Astrocyte (in vitro differentiated cells and primary cell): ENCODE data around the gene FAM167B. TPM values are rescaled to one million over a fixed set of nuclear protein-coding genes. Genes with fewer than 3 reads are reported as not detected.
A peak's percentile ranks its signal among the peaks of the same experiment; 100 is the strongest.

Experiments
- DNase-seq: peaks from one replicate; pipeline ENCODE4 v3.0.0-alpha.2; 2010; ENCODE audit warnings: low read depth
- FAIRE-seq: peaks from 2 replicates; lab custom pipeline; 2011; peaks lifted over from hg19 to GRCh38; lab: Jason Lieb, UNC
- H2AFZ ChIP-seq: 2 replicates; pipeline ENCODE4 v1.6.0; 2012; ENCODE audit warnings: low read depth, low read length, inconsistent platforms
- H3K27ac ChIP-seq: 2 replicates; pipeline ENCODE4 v1.5.1; 2011; ENCODE audit warnings: low read depth, low read length, inconsistent platforms
- H3K27me3 ChIP-seq: 2 replicates; pipeline ENCODE4 v1.6.0; 2011; ENCODE audit warnings: low read length, inconsistent platforms; ENCODE audit not compliant: insufficient read depth
- H3K36me3 ChIP-seq: 2 replicates; pipeline ENCODE4 v1.5.1; 2011; ENCODE audit warnings: low read length, inconsistent platforms; ENCODE audit not compliant: insufficient read depth
- H3K4me1 ChIP-seq: 2 replicates; pipeline ENCODE4 v1.5.1; 2011; ENCODE audit warnings: low read length, inconsistent platforms; ENCODE audit not compliant: insufficient read depth
- H3K4me2 ChIP-seq: 2 replicates; pipeline ENCODE4 v1.6.0; 2012; ENCODE audit warnings: low read length, inconsistent platforms
- H3K4me3 ChIP-seq: 2 replicates; pipeline ENCODE4 v1.5.1; 2011; ENCODE audit warnings: low read depth, mild to moderate bottlenecking, low read length, inconsistent platforms; ENCODE audit not compliant: insufficient read depth
- H3K79me2 ChIP-seq: 2 replicates; pipeline ENCODE4 v1.6.0; 2012; ENCODE audit warnings: mild to moderate bottlenecking, low read length, inconsistent platforms; ENCODE audit not compliant: insufficient read depth
- H3K9ac ChIP-seq: 2 replicates; pipeline ENCODE4 v1.6.0; 2012; ENCODE audit warnings: mild to moderate bottlenecking, low read length, inconsistent platforms
- H3K9me3 ChIP-seq: 2 replicates; pipeline ENCODE4 v1.5.1; 2012; ENCODE audit warnings: low read depth, mild to moderate bottlenecking, low read length, inconsistent platforms; ENCODE audit not compliant: insufficient read depth
- H4K20me1 ChIP-seq: 2 replicates; pipeline ENCODE4 v1.6.0; 2012; ENCODE audit warnings: low read length, inconsistent platforms; ENCODE audit not compliant: insufficient read depth
- H3K27ac Mint-ChIP-seq: one replicate; pipeline ENCODE4 v1.8.0; 2021; ENCODE audit warnings: mild to moderate bottlenecking, mixed read lengths; ENCODE audit not compliant: unreplicated experiment
- H3K27me3 Mint-ChIP-seq: one replicate; pipeline ENCODE4 v1.8.0; 2021; ENCODE audit warnings: low read depth, mixed read lengths; ENCODE audit not compliant: unreplicated experiment
- H3K36me3 Mint-ChIP-seq: one replicate; pipeline ENCODE4 v1.8.0; 2021; ENCODE audit warnings: low read depth, mixed read lengths; ENCODE audit not compliant: unreplicated experiment
- H3K4me1 Mint-ChIP-seq: one replicate; pipeline ENCODE4 v1.8.0; 2021; ENCODE audit warnings: low read depth, mixed read lengths; ENCODE audit not compliant: unreplicated experiment
- H3K4me3 Mint-ChIP-seq: one replicate; pipeline ENCODE4 v1.8.0; 2021; ENCODE audit warnings: mild to moderate bottlenecking, moderate library complexity, mixed read lengths; ENCODE audit not compliant: unreplicated experiment
- H3K9me3 Mint-ChIP-seq: one replicate; pipeline ENCODE4 v1.8.0; 2021; ENCODE audit warnings: mild to moderate bottlenecking, mixed read lengths; ENCODE audit not compliant: unreplicated experiment
- EZH2 ChIP-seq: IDR thresholded peaks from 2 replicates; pipeline ENCODE4 v1.6.1; 2012; ENCODE audit warnings: mild to moderate bottlenecking, low read length, inconsistent platforms; ENCODE audit not compliant: insufficient read depth
- total RNA-seq: library from RNA; stranded (reverse); gene quantifications from 2 replicates; pipeline ENCODE4 v1.2.1, GENCODE V29; 2021
- TF ChIP-seq, protein P1 (sequence below): IDR thresholded peaks from 2 replicates; pipeline ENCODE4 v1.5.1; 2011; ENCODE audit warnings: low read depth, mild to moderate bottlenecking, inconsistent platforms, low read length, moderate library complexity; ENCODE audit not compliant: insufficient read depth

The FAM167B gene
- total RNA-seq, 1 donor from 2014 or later: 0.64 TPM

DNA sequence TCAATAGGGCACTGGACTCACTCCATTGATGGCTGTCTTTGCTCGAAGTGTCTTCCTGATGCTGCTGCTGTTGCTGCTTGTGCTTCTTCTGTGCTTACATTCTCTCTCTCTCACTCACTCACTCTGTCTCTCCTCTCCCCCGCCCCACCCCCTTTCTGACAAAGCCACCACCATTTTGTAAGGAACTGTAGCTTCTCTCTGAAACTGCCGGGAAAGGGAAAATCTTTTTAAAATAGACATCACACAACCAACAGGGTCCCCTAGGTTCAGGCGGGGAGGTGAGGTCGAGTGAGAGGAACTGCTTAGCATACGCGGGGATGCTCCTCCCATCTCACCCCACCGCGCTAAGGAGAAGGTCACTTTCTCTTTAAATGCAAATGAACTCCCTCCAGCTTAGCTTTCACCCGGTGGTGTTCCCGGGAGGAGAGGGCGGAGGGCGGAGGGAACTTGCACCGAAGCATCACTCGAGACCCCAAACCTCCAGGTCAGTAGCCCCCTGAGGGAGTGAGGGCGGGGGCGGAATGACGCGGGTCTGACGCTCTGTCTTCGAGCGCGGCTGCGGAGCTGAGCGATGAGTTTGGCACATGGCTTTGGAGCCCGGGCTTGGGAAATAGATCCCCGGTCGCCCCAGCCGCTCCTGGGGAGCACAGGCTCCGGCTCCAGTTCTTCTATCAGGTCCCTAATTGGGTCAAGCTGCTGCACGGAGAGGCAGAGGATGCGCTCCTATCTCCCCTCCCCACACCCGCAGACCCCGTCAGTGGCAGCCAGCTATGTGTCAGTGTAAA lies 46.6 kb upstream of the FAM167B start, which contains the start of gene CCDC28B:
Gene CCDC28B (plus strand): TSS at position 370 of the 785 bp plus-strand sequence. CDS start 1,341 bp downstream, outside the sequence.
- Histone ChIP-seq H2AFZ (peak within 1 kb of the TSS; percentile 81), H3K9me3 (no peaks in the 10 kb centered on the region), H3K4me2 (peak within 1 kb of the TSS; percentile 96), H3K4me3 (peak within 1 kb of the TSS; percentile 78), H3K27me3 (no peaks in the 10 kb centered on the region), H3K36me3 (peaks cover 22% of the 10 kb centered on the region), H4K20me1 (peaks cover 15% of the 10 kb centered on the region), H3K79me2 (no peaks in the 10 kb centered on the region), H3K27ac (peak within 1 kb of the TSS; percentile 88), H3K4me1 (peaks cover 22% of the 10 kb centered on the region), H3K9ac (peak within 1 kb of the TSS; percentile 91)
- Mint-ChIP-seq H3K27ac (peak within 1 kb of the TSS; percentile 79), H3K36me3 (peaks cover 7% of the 10 kb centered on the region), H3K4me3 (peak within 1 kb of the TSS; percentile 86), H3K4me1 (peaks cover 28% of the 10 kb centered on the region), H3K27me3 (no peaks in the 10 kb centered on the region), H3K9me3 (no peaks in the 10 kb centered on the region)
- no peak for TF ChIP-seq EZH2
- TF ChIP-seq, protein P1, sequence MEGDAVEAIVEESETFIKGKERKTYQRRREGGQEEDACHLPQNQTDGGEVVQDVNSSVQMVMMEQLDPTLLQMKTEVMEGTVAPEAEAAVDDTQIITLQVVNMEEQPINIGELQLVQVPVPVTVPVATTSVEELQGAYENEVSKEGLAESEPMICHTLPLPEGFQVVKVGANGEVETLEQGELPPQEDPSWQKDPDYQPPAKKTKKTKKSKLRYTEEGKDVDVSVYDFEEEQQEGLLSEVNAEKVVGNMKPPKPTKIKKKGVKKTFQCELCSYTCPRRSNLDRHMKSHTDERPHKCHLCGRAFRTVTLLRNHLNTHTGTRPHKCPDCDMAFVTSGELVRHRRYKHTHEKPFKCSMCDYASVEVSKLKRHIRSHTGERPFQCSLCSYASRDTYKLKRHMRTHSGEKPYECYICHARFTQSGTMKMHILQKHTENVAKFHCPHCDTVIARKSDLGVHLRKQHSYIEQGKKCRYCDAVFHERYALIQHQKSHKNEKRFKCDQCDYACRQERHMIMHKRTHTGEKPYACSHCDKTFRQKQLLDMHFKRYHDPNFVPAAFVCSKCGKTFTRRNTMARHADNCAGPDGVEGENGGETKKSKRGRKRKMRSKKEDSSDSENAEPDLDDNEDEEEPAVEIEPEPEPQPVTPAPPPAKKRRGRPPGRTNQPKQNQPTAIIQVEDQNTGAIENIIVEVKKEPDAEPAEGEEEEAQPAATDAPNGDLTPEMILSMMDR: no peak
- FAIRE-seq (no peak), DNase-seq (peak; percentile 57)

DNA sequence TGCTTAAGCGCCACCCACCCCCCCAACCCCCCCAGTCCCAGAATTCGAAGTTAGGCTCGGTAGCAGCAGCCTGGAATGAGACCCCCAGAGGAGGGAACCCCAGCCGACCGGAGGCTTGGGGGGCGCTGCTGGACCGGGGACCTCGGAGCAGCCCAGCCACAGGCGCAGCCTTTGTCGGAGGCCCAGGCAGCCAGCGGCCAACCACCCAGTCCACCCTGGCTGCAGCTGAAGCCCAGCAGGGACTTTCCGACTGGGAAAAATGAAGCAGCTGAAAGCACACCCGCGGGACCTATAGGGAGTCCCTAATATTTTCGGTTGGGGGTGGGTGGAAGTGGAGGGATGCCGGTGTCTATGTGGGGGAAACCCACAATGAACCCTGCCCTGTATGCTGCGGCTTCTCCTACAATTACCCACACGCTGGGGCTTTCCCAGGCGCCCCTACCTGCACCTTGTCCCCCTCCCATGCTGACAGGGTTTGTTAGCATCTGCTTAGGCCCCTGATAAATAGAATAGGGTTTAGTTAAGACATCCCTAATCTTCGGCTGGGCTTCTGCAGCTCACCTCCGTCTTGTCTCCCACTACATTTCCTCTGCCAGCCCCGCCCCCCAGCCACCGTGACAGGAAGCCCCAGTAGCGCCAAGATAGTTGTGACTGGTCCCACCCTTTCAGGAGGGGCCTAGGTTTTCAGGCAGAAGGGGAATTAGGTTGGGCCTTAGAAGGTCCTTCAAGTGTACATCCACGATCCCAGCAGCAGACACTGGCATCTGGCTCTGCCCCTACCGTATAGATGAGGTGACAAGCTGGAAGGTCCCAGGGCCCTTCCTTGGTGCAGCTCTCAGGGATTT lies 45.8 kb upstream of the FAM167B start:
- H3K79me2 ChIP-seq: peaks cover 4% of the 10 kb centered on the region
- H4K20me1 ChIP-seq: peaks cover 11% of the 10 kb centered on the region
- Mint-ChIP-seq H3K27me3 (no peaks in the 10 kb centered on the region), H3K4me3 (peak overlapping the region; percentile 86), H3K9me3 (no peaks in the 10 kb centered on the region), H3K36me3 (peaks cover 7% of the 10 kb centered on the region), H3K27ac (peak overlapping the region; percentile 78), H3K4me1 (peaks cover 27% of the 10 kb centered on the region)
- peak overlapping the region; percentile 91 for H3K9ac ChIP-seq
- H3K27me3 ChIP-seq: no peaks in the 10 kb centered on the region
- peak overlapping the region; percentile 96 for H3K4me2 ChIP-seq
- peak overlapping the region; percentile 81 for H2AFZ ChIP-seq
- H3K4me1 ChIP-seq: peaks cover 22% of the 10 kb centered on the region
- DNase-seq (no peak), FAIRE-seq (no peak)
- peaks cover 15% of the 10 kb centered on the region for H3K36me3 ChIP-seq
- no peaks in the 10 kb centered on the region for H3K9me3 ChIP-seq
- TF ChIP-seq, protein P1: no peak
- TF ChIP-seq EZH2: no peak
- peak overlapping the region; percentile 78 for H3K4me3 ChIP-seq
- H3K27ac ChIP-seq: peak overlapping the region; percentile 88
